ENCODE data around the gene RPS6KA5. TPM values are rescaled to one million over a fixed set of nuclear protein-coding genes. Genes with fewer than 3 reads are reported as not detected.

The RPS6KA5 gene
- total RNA-seq, 2 experiments from 2014 or later: 28.0 to 29.8 TPM

- peak in 1 of 14 experiments; percentile 43 for DNase-seq
- peaks cover 55% of the 10 kb centered on the region for H3K4me1 Mint-ChIP-seq (ENCODE audit: low read depth)
Measured at GRCh38 chr14:91047174-91047753, 13.2 kb downstream of the RPS6KA5 start.

GRCh38 chr14:91046488-91047072, 13.9 kb downstream of the RPS6KA5 start:
- H3K4me1 Mint-ChIP-seq (ENCODE audit: low read depth): peaks cover 55% of the 10 kb centered on the region
- H3K4me3 ChIP-seq (ENCODE audit: low read length): no peak overlapping the region
- ChIA-PET CTCF (interaction anchor here (0.8 kb wide), 1 partner anchor 126 kb away, joined by 3 read pairs; no protein-coding TSS in a partner anchor), POLR2A (no interaction called here)
- H3K9me3 Mint-ChIP-seq: no peaks in the 10 kb centered on the region
- H3K9me3 ChIP-seq (ENCODE audit: control insufficient read depth in 1 of 2, insufficient read depth in 1 of 2, low read length in 2 of 2): no peaks in the 10 kb centered on the region
- no peak overlapping the region for H3K4me3 Mint-ChIP-seq
- H3K4me1 ChIP-seq (ENCODE audit: insufficient read depth, low read length): peaks cover 13% of the 10 kb centered on the region
- DNase-seq (no peak), ATAC-seq (ENCODE audit: poor library complexity) (no peak)
- intact Hi-C loops (cut with DNase I, micrococcal nuclease): no loop called here
- H3K36me3 ChIP-seq (ENCODE audit: insufficient read depth, low read length): no peaks in the 10 kb centered on the region
- no peak overlapping the region for H3K27ac ChIP-seq (ENCODE audit: low read depth in 1 of 2, low read length in 2 of 2)
- no peaks in the 10 kb centered on the region for H3K27me3 ChIP-seq (ENCODE audit: control insufficient read depth in 1 of 2, insufficient read depth in 2 of 2, low read length in 2 of 2)
- TF ChIP-seq CTCF (IDR thresholded peaks at IDR 0.05): no peak
- H3K27ac Mint-ChIP-seq: no peak overlapping the region
- peaks cover 3% of the 10 kb centered on the region for H3K36me3 Mint-ChIP-seq (ENCODE audit: low read depth)
- H3K27me3 Mint-ChIP-seq: no peaks in the 10 kb centered on the region

More at GRCh38 chr14:91047174-91047753, 13.2 kb downstream of the RPS6KA5 start:
- Histone ChIP-seq H3K4me1 (ENCODE audit: insufficient read depth, low read length) (peaks cover 13% of the 10 kb centered on the region), H3K36me3 (ENCODE audit: insufficient read depth, low read length) (no peaks in the 10 kb centered on the region), H3K4me3 (ENCODE audit: low read length) (no peak overlapping the region), H3K27me3 (ENCODE audit: control insufficient read depth in 1 of 2, insufficient read depth in 2 of 2, low read length in 2 of 2) (no peaks in the 10 kb centered on the region), H3K9me3 (ENCODE audit: control insufficient read depth in 1 of 2, insufficient read depth in 1 of 2, low read length in 2 of 2) (no peaks in the 10 kb centered on the region), H3K27ac (ENCODE audit: low read depth in 1 of 2, low read length in 2 of 2) (no peak overlapping the region)
- Mint-ChIP-seq H3K36me3 (ENCODE audit: low read depth) (peaks cover 3% of the 10 kb centered on the region), H3K4me3 (no peak overlapping the region), H3K27me3 (no peaks in the 10 kb centered on the region), H3K9me3 (no peaks in the 10 kb centered on the region), H3K27ac (peak overlapping the region; percentile 40)
- intact Hi-C loops (cut with DNase I, micrococcal nuclease): no loop called here
- ChIA-PET POLR2A (interaction anchor here (0.7 kb wide), 1 partner anchor 14 kb away, joined by 3 read pairs; no protein-coding TSS in a partner anchor), CTCF (interaction anchor here (0.8 to 1.3 kb wide), 2 partner anchors 34 to 126 kb away, joined by 3 read pairs; no protein-coding TSS in a partner anchor)
- TF ChIP-seq CTCF (IDR thresholded peaks at IDR 0.05): no peak
- ATAC-seq (ENCODE audit: poor library complexity): no peak

- Mint-ChIP-seq H3K27me3 (no peaks in the 10 kb centered on the region), H3K4me3 (no peak overlapping the region), H3K4me1 (ENCODE audit: low read depth) (peaks cover 57% of the 10 kb centered on the region), H3K36me3 (ENCODE audit: low read depth) (peaks cover 3% of the 10 kb centered on the region), H3K27ac (no peak overlapping the region), H3K9me3 (no peaks in the 10 kb centered on the region)
- ATAC-seq (ENCODE audit: poor library complexity) (no peak), DNase-seq (no peak)
- Histone ChIP-seq H3K27ac (ENCODE audit: low read depth in 1 of 2, low read length in 2 of 2) (no peak overlapping the region), H3K27me3 (ENCODE audit: control insufficient read depth in 1 of 2, insufficient read depth in 2 of 2, low read length in 2 of 2) (no peaks in the 10 kb centered on the region), H3K4me1 (ENCODE audit: insufficient read depth, low read length) (peaks cover 9% of the 10 kb centered on the region), H3K36me3 (ENCODE audit: insufficient read depth, low read length) (no peaks in the 10 kb centered on the region), H3K9me3 (ENCODE audit: control insufficient read depth in 1 of 2, insufficient read depth in 1 of 2, low read length in 2 of 2) (no peaks in the 10 kb centered on the region), H3K4me3 (ENCODE audit: low read length) (no peak overlapping the region)
- ChIA-PET POLR2A (interaction anchor here (0.7 to 1.2 kb wide), 2 partner anchors 9 to 212 kb away, joined by 4 to 6 read pairs; no protein-coding TSS in a partner anchor), CTCF (no interaction called here)
- intact Hi-C loops (cut with DNase I, micrococcal nuclease): no loop called here
- no peak for TF ChIP-seq CTCF (IDR thresholded peaks at IDR 0.05)
Measured at GRCh38 chr14:91041450-91041849, 19.0 kb downstream of the RPS6KA5 start.
